Activated CD4-positive, alpha-beta T cell treated with anti-CD3 and anti-CD28 coated beads, Interleukin-2, amount 50 U/mL, for 16 hours (primary cell): ENCODE measurements around the gene IFNL3.

ENCODE experiments used
- DNase-seq: peaks from one replicate; pipeline ENCODE4 v3.0.0-alpha.2; 2020

IFNL3 gene

GRCh38 chr19:39212375-39212742 lies 32.4 kb downstream of the IFNL3 start:
- peak; percentile 64 for DNase-seq

GRCh38 chr19:39211731-39212374 lies 33.0 kb downstream of the IFNL3 start:
- no peak for DNase-seq

- DNase-seq: no peak
Measured at GRCh38 chr19:39209196-39209595, 35.6 kb downstream of the IFNL3 start.

GRCh38 chr19:39208175-39208795 lies 36.5 kb downstream of the IFNL3 start:
- DNase-seq: no peak

- DNase-seq: no peak
Measured at GRCh38 chr19:39207293-39207836, 37.4 kb downstream of the IFNL3 start.

- DNase-seq: no peak
Measured at GRCh38 chr19:39206122-39206521, 38.7 kb downstream of the IFNL3 start.

GRCh38 chr19:39205449-39205764 lies 39.4 kb downstream of the IFNL3 start:
- no peak for DNase-seq

GRCh38 chr19:39203372-39204341 lies 41.1 kb downstream of the IFNL3 start, which contains the start of gene SYCN:
TSS of gene SYCN (minus strand) at chr19:39204263. CDS start at chr19:39204254, 9 bp downstream.
- no peak for DNase-seq

GRCh38 chr19:39202998-39203355 lies 41.8 kb downstream of the IFNL3 start:
- no peak for DNase-seq

- DNase-seq: no peak
Measured at GRCh38 chr19:39200803-39201115, 44.0 kb downstream of the IFNL3 start.

- DNase-seq: no peak
Measured at GRCh38 chr19:39200066-39200802, 44.6 kb downstream of the IFNL3 start.

GRCh38 chr19:39199025-39199424 lies 45.8 kb downstream of the IFNL3 start:
- no peak for DNase-seq

GRCh38 chr19:39197808-39198207 lies 47.0 kb downstream of the IFNL3 start:
- no peak for DNase-seq

GRCh38 chr19:39196860-39197562 lies 47.8 kb downstream of the IFNL3 start, which contains the start of gene NCCRP1:
TSS of gene NCCRP1 (plus strand) at chr19:39196964. CDS start at chr19:39196983, 19 bp downstream.
- no peak for DNase-seq

GRCh38 chr19:39196320-39196719 lies 48.5 kb downstream of the IFNL3 start:
- no peak for DNase-seq

GRCh38 chr19:39195755-39196154 lies 49.1 kb downstream of the IFNL3 start:
- no peak for DNase-seq

GRCh38 chr19:39194832-39195542 lies 49.8 kb downstream of the IFNL3 start:
- no peak for DNase-seq

GRCh38 chr19:39193803-39194202 lies 51.0 kb downstream of the IFNL3 start:
- no peak for DNase-seq
